Measurements from ENCODE around the gene ZNF683. TPM values are rescaled to one million over a fixed set of nuclear protein-coding genes. Genes with fewer than 3 reads are reported as not detected.

ZNF683 gene
- total RNA-seq, 2 experiments from 2014 or later = 0.18 TPM; not detected in 1

DNA sequence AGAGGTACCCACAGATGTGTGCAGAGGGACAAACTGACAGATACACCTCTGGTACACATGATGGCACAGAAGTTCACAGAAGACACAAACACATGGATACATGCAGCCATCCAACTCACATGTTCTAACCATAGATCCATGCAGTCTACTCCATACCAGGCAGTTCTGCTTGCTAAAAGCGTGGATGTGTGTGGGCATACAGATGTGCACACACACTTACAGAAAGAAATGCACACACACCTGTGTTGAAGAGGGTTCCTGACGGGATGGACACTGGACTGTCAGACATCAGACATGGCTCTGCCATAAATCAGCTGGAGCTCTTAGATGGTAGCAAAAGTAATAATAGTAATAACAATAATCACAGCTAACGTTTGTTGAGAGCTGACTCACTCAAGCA, 48.0 kb downstream of the ZNF683 start:
- peaks cover 50% of the 10 kb centered on the region for H3K36me3 Mint-ChIP-seq (ENCODE audit: low read depth)
- H3K4me1 Mint-ChIP-seq = peaks cover 35% of the 10 kb centered on the region
- no peak overlapping the region for H3K27ac Mint-ChIP-seq
- CTCF ChIA-PET = interaction anchor here (0.5 to 21.0 kb wide), 3 partner anchors 42 to 93 kb away, joined by 3 to 883 read pairs (median 4); partner anchors contain the start of gene SH3BGRL3
- no peak for DNase-seq
- no peak overlapping the region for H3K4me3 Mint-ChIP-seq
- H3K9me3 Mint-ChIP-seq = no peaks in the 10 kb centered on the region
- POLR2A ChIA-PET = interaction anchor here (0.9 kb wide), 1 partner anchor 66 kb away, joined by 4 read pairs; no protein-coding TSS in a partner anchor
- H3K27me3 Mint-ChIP-seq = no peaks in the 10 kb centered on the region

GRCh38 chr1:26323382-26323781, 49.2 kb downstream of the ZNF683 start:
- Mint-ChIP-seq H3K27me3 (no peaks in the 10 kb centered on the region), H3K36me3 (ENCODE audit: low read depth) (peaks cover 62% of the 10 kb centered on the region), H3K27ac (peak overlapping the region; percentile 14), H3K9me3 (no peaks in the 10 kb centered on the region), H3K4me1 (peaks cover 38% of the 10 kb centered on the region), H3K4me3 (no peak overlapping the region)
- POLR2A ChIA-PET = interaction anchor here (28.5 kb wide), 1 partner anchor 40 kb away, joined by 1302 read pairs; the partner anchor contains the start of gene SH3BGRL3
- no peak for DNase-seq
- CTCF ChIA-PET = interaction anchor here (1.3 to 21.0 kb wide), 5 partner anchors 16 to 94 kb away, joined by 4 to 883 read pairs (median 27); partner anchors contain the start of gene SH3BGRL3

DNA sequence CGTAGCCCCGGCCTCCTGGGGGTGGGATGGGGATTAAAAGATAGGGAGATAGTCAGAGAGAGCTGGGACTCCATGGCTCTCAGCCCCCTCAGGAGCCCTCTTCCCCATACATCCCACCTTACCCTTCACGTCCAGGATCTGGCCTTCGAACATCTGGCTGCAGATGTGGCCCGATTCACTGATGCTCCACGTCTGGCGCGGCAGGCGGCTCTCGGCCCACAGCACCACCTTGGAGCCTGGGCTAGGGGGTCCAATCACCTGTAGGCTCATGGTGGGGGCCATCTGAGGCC, 50.6 kb downstream of the ZNF683 start:
- peaks cover 70% of the 10 kb centered on the region for H3K36me3 Mint-ChIP-seq (ENCODE audit: low read depth)
- ChIA-PET CTCF (interaction anchor here (0.6 to 21.0 kb wide), 24 partner anchors 10 to 177 kb away, joined by 3 to 883 read pairs (median 4); partner anchors contain the start of genes C1orf232, CEP85, DHDDS and SH3BGRL3), POLR2A (interaction anchor here (0.6 to 28.5 kb wide), 13 partner anchors 9 to 110 kb away, joined by 3 to 1302 read pairs (median 5); partner anchors contain the start of genes CEP85, DHDDS, SH3BGRL3 and UBXN11)
- H3K27me3 Mint-ChIP-seq = no peaks in the 10 kb centered on the region
- H3K9me3 Mint-ChIP-seq = no peaks in the 10 kb centered on the region
- H3K4me1 Mint-ChIP-seq = peaks cover 48% of the 10 kb centered on the region
- no peak for DNase-seq
- H3K27ac Mint-ChIP-seq = peak overlapping the region; percentile 97
- H3K4me3 Mint-ChIP-seq = no peak overlapping the region

- POLR2A ChIA-PET = interaction anchor here (0.6 to 28.5 kb wide), 13 partner anchors 10 to 111 kb away, joined by 3 to 1302 read pairs (median 5); partner anchors contain the start of genes CEP85, DHDDS, SH3BGRL3 and UBXN11
- H3K4me3 Mint-ChIP-seq = peak overlapping the region; percentile 84
- DNase-seq = peak; percentile 95
- CTCF ChIA-PET = interaction anchor here (0.6 to 21.0 kb wide), 26 partner anchors 10 to 176 kb away, joined by 3 to 883 read pairs (median 4); partner anchors contain the start of genes C1orf232, CEP85, DHDDS and SH3BGRL3
- peaks cover 70% of the 10 kb centered on the region for H3K36me3 Mint-ChIP-seq (ENCODE audit: low read depth)
- no peaks in the 10 kb centered on the region for H3K27me3 Mint-ChIP-seq
- H3K27ac Mint-ChIP-seq = peak overlapping the region; percentile 97
- H3K4me1 Mint-ChIP-seq = peaks cover 51% of the 10 kb centered on the region
- no peaks in the 10 kb centered on the region for H3K9me3 Mint-ChIP-seq
These were observed 51.1 kb downstream of the ZNF683 start for GRCh38 chr1:26321315-26322041.

- Mint-ChIP-seq H3K27ac (peak overlapping the region; percentile 97), H3K27me3 (no peaks in the 10 kb centered on the region)
These were observed 51.7 kb downstream of the ZNF683 start for GRCh38 chr1:26320896-26321295.

DNA sequence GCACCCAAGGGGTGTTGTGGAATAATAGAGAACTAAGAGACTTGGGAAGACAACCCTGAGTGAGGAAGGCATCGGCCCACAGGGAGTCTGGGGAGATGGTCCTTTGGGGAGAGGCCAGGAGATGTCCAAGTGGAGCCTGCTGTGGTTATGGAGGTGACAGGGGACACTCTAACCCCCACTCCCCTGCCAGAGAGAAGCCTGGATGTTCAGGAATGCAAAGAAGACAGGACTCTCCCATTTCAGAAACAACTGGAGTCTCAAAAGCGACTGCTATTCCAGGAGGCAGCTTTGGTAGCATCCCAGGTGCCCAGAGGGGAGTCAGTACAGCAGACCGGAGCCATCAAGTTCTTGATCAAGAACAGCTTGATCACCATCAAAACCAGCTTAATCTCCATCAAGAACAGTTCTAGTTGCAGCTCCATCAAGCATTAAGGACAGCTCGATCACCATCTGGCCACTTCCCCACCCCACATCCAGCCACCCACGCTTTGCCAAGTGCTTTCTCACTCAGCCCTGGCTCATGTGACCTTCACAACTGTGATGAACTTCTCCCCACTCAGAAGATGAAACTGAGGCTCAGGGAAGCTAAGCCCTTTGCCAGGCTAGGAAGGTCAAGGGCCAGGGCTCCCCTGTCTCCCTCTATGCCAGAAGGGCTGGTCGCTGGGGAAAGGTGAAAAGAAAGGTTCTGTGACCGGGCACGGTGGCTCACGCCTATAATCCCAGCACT, 54.0 kb downstream of the ZNF683 start:
- Mint-ChIP-seq H3K4me1 (peaks cover 76% of the 10 kb centered on the region), H3K27me3 (no peaks in the 10 kb centered on the region), H3K36me3 (ENCODE audit: low read depth) (peaks cover 55% of the 10 kb centered on the region), H3K27ac (peak overlapping the region; percentile 76), H3K9me3 (no peaks in the 10 kb centered on the region), H3K4me3 (peak overlapping the region; percentile 84)
- POLR2A ChIA-PET = interaction anchor here (0.8 to 28.5 kb wide), 14 partner anchors 12 to 195 kb away, joined by 3 to 1302 read pairs (median 4); partner anchors contain the start of genes CEP85, SH3BGRL3 and UBXN11
- CTCF ChIA-PET = interaction anchor here (0.8 to 21.0 kb wide), 17 partner anchors 8 to 149 kb away, joined by 3 to 883 read pairs (median 5); partner anchors contain the start of genes CEP85, SH3BGRL3, UBXN11 and ZNF593
- no peak for DNase-seq

More at GRCh38 chr1:26320896-26321295, 51.7 kb downstream of the ZNF683 start:
- no peak for DNase-seq
- Mint-ChIP-seq H3K9me3 (no peaks in the 10 kb centered on the region), H3K4me3 (peak overlapping the region; percentile 84), H3K36me3 (ENCODE audit: low read depth) (peaks cover 70% of the 10 kb centered on the region), H3K4me1 (peaks cover 57% of the 10 kb centered on the region)
- ChIA-PET POLR2A (interaction anchor here (1.4 to 28.5 kb wide), 6 partner anchors 14 to 111 kb away, joined by 5 to 1302 read pairs (median 12); partner anchors contain the start of genes CEP85, DHDDS, SH3BGRL3 and UBXN11), CTCF (interaction anchor here (1.0 to 21.0 kb wide), 18 partner anchors 9 to 176 kb away, joined by 3 to 883 read pairs (median 4); partner anchors contain the start of genes C1orf232, CEP85, DHDDS and SH3BGRL3)

DNA sequence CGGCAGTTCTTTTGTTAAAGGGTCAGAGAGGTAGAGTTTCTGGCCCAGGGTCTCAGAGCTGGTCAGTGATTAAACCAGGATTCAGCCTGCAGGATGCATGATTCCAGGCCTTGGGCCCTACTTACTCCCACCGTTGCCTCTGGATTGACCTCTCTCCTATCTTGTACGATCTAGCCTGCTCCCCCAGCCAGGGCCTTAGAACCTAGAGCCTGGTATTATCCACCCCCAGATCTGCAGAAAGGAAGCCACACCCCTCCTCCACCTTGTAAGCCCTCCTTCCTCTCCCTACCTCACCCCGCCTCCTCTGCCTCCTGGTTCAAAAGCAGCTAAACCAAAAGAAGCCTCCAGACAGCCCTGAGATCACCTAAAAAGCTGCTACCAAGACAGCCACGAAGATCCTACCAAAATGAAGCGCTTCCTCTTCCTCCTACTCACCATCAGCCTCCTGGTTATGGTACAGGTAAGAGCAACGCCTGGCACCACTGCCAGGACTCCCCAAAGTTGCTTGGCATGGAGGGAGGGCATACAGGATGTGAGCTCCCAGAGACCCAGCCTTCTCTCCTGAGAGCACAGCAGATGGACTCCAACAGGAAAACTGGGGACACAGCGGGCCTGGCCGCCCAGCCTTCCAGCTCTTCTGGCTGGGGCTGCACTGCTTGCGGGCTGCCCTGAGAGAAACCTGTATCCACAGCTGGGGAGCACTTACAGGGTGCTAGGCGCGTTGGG, 54.8 kb downstream of the ZNF683 start, which contains the start of gene CD52:
Gene CD52 (plus strand): TSS at position 347 of the 726 bp plus-strand sequence. CDS start 60 bp downstream, at position 407.
- H3K4me1 Mint-ChIP-seq = peaks cover 75% of the 10 kb centered on the region
- H3K36me3 Mint-ChIP-seq (ENCODE audit: low read depth) = peaks cover 48% of the 10 kb centered on the region
- no peaks in the 10 kb centered on the region for H3K27me3 Mint-ChIP-seq
- ChIA-PET CTCF (interaction anchor here (0.9 to 21.0 kb wide), 14 partner anchors 8 to 148 kb away, joined by 3 to 883 read pairs (median 6); partner anchors contain the start of genes CEP85, SH3BGRL3, UBXN11 and ZNF593), POLR2A (interaction anchor here (0.7 to 28.5 kb wide), 15 partner anchors 11 to 183 kb away, joined by 3 to 1302 read pairs (median 4); partner anchors contain the start of genes DHDDS, SH3BGRL3 and UBXN11)
- H3K9me3 Mint-ChIP-seq = no peaks in the 10 kb centered on the region
- H3K4me3 Mint-ChIP-seq = peak within 1 kb of the TSS; percentile 84
- peak; percentile 81 for DNase-seq
- peak within 1 kb of the TSS; percentile 76 for H3K27ac Mint-ChIP-seq

GRCh38 chr1:26317146-26317545, 55.4 kb downstream of the ZNF683 start:
- H3K4me1 Mint-ChIP-seq = peaks cover 69% of the 10 kb centered on the region
- POLR2A ChIA-PET = interaction anchor here (0.7 to 28.5 kb wide), 11 partner anchors 10 to 184 kb away, joined by 3 to 1302 read pairs (median 4); partner anchors contain the start of genes DHDDS, SH3BGRL3 and UBXN11
- DNase-seq = no peak
- H3K27ac Mint-ChIP-seq = peak overlapping the region; percentile 76
- H3K9me3 Mint-ChIP-seq = no peaks in the 10 kb centered on the region
- peaks cover 41% of the 10 kb centered on the region for H3K36me3 Mint-ChIP-seq (ENCODE audit: low read depth)
- CTCF ChIA-PET = interaction anchor here (0.6 to 21.0 kb wide), 7 partner anchors 10 to 77 kb away, joined by 3 to 883 read pairs (median 7); partner anchors contain the start of genes SH3BGRL3 and UBXN11
- no peaks in the 10 kb centered on the region for H3K27me3 Mint-ChIP-seq
- H3K4me3 Mint-ChIP-seq = peak overlapping the region; percentile 84

DNA sequence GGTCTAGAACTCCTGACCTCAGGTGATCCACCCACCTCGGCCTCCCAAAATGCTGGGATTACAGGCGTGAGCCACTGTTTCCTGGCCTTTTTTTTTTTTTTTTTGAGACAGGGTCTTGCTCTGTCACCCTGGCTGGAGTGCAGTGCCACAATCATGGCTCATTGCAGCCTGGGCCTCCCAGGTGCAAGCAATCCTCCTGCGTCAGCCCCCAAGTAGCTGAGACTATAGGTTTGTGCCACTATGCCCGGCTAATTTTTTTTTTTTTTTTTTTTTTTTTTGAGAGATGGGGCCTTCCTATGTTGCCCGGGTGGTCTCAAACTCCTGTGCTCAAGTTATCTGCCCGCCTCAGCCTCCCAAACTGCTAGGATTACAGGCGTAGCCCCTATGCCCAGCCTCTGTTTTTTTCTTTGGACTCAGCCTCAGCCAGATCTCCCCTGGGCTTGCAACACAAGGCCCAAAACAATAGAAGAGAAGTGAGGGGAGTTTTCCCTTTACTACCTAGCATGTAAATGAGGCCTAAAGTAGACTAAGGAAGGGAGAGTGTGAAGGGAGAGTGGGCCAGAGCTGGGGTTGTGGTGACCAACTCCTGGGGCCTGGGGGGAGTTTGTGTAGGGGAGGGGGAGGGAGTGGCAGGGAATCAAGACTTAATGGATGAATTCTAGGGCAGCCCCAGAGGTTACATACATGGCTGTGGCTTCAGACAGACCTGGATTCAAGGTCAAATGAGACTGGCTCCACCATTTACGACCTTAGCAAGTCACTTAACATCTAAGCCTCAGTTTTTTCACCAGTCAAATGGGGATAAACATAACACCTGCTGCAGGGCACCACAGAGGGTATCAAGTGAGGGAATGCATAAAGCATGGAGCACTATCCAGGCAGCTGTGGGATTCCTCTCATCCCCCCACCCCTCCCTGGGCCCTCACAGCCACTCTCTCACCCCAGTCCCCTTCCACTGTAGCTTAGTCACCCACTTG, 56.4 kb downstream of the ZNF683 start:
- Mint-ChIP-seq H3K9me3 (no peaks in the 10 kb centered on the region), H3K27me3 (no peaks in the 10 kb centered on the region), H3K4me1 (peaks cover 68% of the 10 kb centered on the region), H3K27ac (peak overlapping the region; percentile 70), H3K4me3 (peak overlapping the region; percentile 84), H3K36me3 (ENCODE audit: low read depth) (peaks cover 33% of the 10 kb centered on the region)
- DNase-seq = no peak
- CTCF ChIA-PET = interaction anchor here (0.6 to 21.0 kb wide), 12 partner anchors 9 to 454 kb away, joined by 3 to 883 read pairs (median 4); partner anchors contain the start of genes CEP85, SH3BGRL3, UBXN11 and ZNF593
- POLR2A ChIA-PET = interaction anchor here (1.1 to 28.5 kb wide), 4 partner anchors 9 to 120 kb away, joined by 3 to 1302 read pairs (median 117); partner anchors contain the start of genes SH3BGRL3 and UBXN11

GRCh38 chr1:26314501-26314900, 58.0 kb downstream of the ZNF683 start:
- ChIA-PET CTCF (interaction anchor here (0.7 to 21.0 kb wide), 8 partner anchors 7 to 145 kb away, joined by 3 to 883 read pairs (median 4); partner anchors contain the start of genes CEP85, SH3BGRL3, UBXN11 and ZNF593), POLR2A (interaction anchor here (1.0 to 28.5 kb wide), 4 partner anchors 8 to 77 kb away, joined by 3 to 1302 read pairs (median 110); partner anchors contain the start of genes SH3BGRL3 and UBXN11)
- H3K4me1 Mint-ChIP-seq = peaks cover 59% of the 10 kb centered on the region
- H3K27me3 Mint-ChIP-seq = no peaks in the 10 kb centered on the region
- H3K9me3 Mint-ChIP-seq = no peaks in the 10 kb centered on the region
- H3K27ac Mint-ChIP-seq = peak overlapping the region; percentile 63
- peaks cover 19% of the 10 kb centered on the region for H3K36me3 Mint-ChIP-seq (ENCODE audit: low read depth)
- H3K4me3 Mint-ChIP-seq = no peak overlapping the region
- DNase-seq = no peak
